ENCODE measurements around the gene DALRD3.

DNA sequence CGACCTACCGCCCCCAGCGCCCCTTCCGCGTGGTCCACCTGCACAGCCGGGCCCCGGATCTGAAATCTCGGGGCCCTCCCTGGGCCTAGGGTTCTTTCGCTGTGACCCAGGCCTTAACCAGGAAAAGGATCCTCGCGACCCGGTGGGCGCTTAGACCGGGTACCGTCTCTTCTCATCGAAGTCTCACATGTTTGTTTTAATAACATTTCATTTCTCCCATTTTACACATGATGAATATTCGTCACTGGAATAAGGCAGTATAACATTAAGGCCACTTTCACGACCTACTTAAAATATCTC is 277 bp upstream of the DALRD3 start:
- TF ChIP-seq, protein P1, sequence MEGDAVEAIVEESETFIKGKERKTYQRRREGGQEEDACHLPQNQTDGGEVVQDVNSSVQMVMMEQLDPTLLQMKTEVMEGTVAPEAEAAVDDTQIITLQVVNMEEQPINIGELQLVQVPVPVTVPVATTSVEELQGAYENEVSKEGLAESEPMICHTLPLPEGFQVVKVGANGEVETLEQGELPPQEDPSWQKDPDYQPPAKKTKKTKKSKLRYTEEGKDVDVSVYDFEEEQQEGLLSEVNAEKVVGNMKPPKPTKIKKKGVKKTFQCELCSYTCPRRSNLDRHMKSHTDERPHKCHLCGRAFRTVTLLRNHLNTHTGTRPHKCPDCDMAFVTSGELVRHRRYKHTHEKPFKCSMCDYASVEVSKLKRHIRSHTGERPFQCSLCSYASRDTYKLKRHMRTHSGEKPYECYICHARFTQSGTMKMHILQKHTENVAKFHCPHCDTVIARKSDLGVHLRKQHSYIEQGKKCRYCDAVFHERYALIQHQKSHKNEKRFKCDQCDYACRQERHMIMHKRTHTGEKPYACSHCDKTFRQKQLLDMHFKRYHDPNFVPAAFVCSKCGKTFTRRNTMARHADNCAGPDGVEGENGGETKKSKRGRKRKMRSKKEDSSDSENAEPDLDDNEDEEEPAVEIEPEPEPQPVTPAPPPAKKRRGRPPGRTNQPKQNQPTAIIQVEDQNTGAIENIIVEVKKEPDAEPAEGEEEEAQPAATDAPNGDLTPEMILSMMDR (IDR thresholded peaks at IDR 0.05; ENCODE audit: low read depth, low read length), result no peak
- TF ChIP-seq EZH2phosphoT487 (IDR thresholded peaks at IDR 0.05; ENCODE audit: low read depth), result no peak

Data from OCI-LY3 (cell line).